Vagina (tissue), 2 donors: ENCODE results near the gene CLDN19. TPM values are rescaled to one million over a fixed set of nuclear protein-coding genes. Genes with fewer than 3 reads are reported as not detected.
"Not testable (repeated sequence)": the region's sequence is repeated elsewhere in the genome, so short reads cannot be mapped to it uniquely, and the experiment has no call there.

Source experiments
- DNase-seq, 2 donors: peaks; one replicate each; pipeline ENCODE4 v3.0.0-alpha.2; 2017; ENCODE audit errors: extremely low spot score in 2 of 2
- H3K27ac ChIP-seq: fragments of 200-600 bp; sonication (generic); one replicate; pipeline ENCODE4 v1.5.1; 2019
- H3K27me3 ChIP-seq: fragments of 200-600 bp; sonication (generic); one replicate; pipeline ENCODE4 v1.5.1; 2019
- H3K36me3 ChIP-seq, 2 donors: fragments of 200-600 bp; sonication (generic); one replicate each; pipeline ENCODE4 v1.5.1; 2017 to 2019
- H3K4me1 ChIP-seq: fragments of 200-600 bp; sonication (generic); one replicate; pipeline ENCODE4 v1.5.1; 2019
- H3K4me3 ChIP-seq, 2 donors: fragments of 200-600 bp; sonication (generic); 1 replicate in 1 of 2; 2 replicates in 1 of 2; pipeline ENCODE4 v1.5.1; 2016 to 2019
- H3K9me3 ChIP-seq: fragments of 200-600 bp; sonication (generic); one replicate; pipeline ENCODE4 v1.5.1; 2019
- POLR2A ChIP-seq, 2 donors: fragments of 450-650 bp; IDR thresholded peaks; one replicate each; pipeline ENCODE4 v1.6.1; 2017; ENCODE audit warnings: antibody characterized with exemption in 2 of 2, mild to moderate bottlenecking in 2 of 2, moderate library complexity in 2 of 2
- POLR2AphosphoS5 ChIP-seq, 2 donors: sonication (generic); formaldehyde crosslinking; IDR thresholded peaks; one replicate each; pipeline ENCODE4 v1.9.0; 2017; ENCODE audit warnings: antibody characterized with exemption in 2 of 2, mild to moderate bottlenecking in 2 of 2, low read depth in 1 of 2; ENCODE audit not compliant: insufficient read depth in 1 of 2
- intact Hi-C: fragments of 100-400 bp; cut with DNase I; formaldehyde crosslinking; loops from one replicate; pipeline ENCODE4 v1.15.1; 2023
- total RNA-seq: library from RNA; depleted of rRNA; stranded (reverse); fragments of >200 nt; gene quantifications from one replicate; pipeline ENCODE4 v1.2.3, GENCODE V29; 2016
- TF ChIP-seq, protein P1 (sequence below), 3 experiments: fragments of 450-650 bp in 2 of 3; fragments of 200-600 bp in 1 of 3; sonication (generic) in 1 of 3; IDR thresholded peaks; one replicate each; pipeline ENCODE4 v1.5.1; 2017 to 2019; ENCODE audit warnings: antibody characterized with exemption in 3 of 3, mild to moderate bottlenecking in 2 of 3, moderate library complexity in 2 of 3

CLDN19 gene
- total RNA-seq, 1 donor from 2014 or later, result not detected

DNA sequence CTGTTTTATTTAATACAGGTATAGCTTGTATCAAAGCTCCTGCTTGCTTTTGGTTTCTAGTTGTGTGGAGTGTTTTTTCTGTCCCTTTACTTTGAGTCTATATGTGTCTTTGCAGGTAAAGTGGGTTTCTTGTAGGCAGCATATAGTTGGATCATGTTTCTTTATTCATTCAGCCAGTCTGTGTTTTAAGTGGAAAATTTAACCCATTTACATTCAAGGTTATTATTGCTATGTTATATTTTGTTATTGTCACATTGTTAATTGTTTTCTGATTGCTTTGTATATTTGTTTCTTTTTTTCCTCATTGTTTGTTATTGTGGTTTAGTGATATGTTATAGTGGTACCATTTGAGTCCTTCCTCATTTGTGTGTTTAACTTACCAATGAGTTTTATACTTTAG is 26.7 kb downstream of the CLDN19 start:
- no peak for DNase-seq
- no peak overlapping the region for H3K4me3 ChIP-seq
- H3K27ac ChIP-seq, result no peak overlapping the region
- intact Hi-C loops, result no loop called here
- H3K27me3 ChIP-seq, result no peaks in the 10 kb centered on the region
- TF ChIP-seq POLR2A (IDR thresholded peaks at IDR 0.05) (no peak), POLR2AphosphoS5 (IDR thresholded peaks at IDR 0.05; ENCODE audit: insufficient read depth in 1 of 2, low read depth in 1 of 2) (no peak)
- TF ChIP-seq, protein P1, sequence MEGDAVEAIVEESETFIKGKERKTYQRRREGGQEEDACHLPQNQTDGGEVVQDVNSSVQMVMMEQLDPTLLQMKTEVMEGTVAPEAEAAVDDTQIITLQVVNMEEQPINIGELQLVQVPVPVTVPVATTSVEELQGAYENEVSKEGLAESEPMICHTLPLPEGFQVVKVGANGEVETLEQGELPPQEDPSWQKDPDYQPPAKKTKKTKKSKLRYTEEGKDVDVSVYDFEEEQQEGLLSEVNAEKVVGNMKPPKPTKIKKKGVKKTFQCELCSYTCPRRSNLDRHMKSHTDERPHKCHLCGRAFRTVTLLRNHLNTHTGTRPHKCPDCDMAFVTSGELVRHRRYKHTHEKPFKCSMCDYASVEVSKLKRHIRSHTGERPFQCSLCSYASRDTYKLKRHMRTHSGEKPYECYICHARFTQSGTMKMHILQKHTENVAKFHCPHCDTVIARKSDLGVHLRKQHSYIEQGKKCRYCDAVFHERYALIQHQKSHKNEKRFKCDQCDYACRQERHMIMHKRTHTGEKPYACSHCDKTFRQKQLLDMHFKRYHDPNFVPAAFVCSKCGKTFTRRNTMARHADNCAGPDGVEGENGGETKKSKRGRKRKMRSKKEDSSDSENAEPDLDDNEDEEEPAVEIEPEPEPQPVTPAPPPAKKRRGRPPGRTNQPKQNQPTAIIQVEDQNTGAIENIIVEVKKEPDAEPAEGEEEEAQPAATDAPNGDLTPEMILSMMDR (IDR thresholded peaks at IDR 0.05), result no peak
- H3K4me1 ChIP-seq, result no peaks in the 10 kb centered on the region
- peaks cover 0 to 34% of the 10 kb centered on the region in 2 donors for H3K36me3 ChIP-seq
- H3K9me3 ChIP-seq, result peaks cover 7% of the 10 kb centered on the region

DNA sequence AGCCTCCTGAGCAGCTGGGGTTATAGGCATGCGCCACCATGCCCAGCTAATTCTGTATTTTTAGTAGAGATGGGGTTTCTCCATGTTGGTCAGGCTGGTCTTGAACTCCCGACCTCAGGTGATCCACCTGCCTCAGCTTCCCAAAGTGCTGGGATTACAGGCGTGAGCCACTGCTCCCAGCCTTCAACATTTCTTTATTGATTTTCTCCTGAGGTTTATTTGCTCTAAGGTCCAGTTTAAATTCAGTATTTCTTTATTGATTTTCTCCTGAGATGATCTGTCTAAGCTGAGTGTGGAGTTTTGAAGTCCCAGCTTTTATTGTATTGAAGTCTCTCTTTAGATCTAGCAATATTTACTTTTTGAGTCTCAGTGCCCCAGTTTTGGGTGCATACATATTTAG is 27.2 kb downstream of the CLDN19 start:
- H3K27ac ChIP-seq, DNase-seq, H3K4me3 ChIP-seq, H3K4me1 ChIP-seq, H3K27me3 ChIP-seq, H3K9me3 ChIP-seq, intact Hi-C loops: not testable (repeated sequence)
- H3K36me3 ChIP-seq, result peaks cover 0 to 39% of the 10 kb centered on the region in 2 donors

DNA sequence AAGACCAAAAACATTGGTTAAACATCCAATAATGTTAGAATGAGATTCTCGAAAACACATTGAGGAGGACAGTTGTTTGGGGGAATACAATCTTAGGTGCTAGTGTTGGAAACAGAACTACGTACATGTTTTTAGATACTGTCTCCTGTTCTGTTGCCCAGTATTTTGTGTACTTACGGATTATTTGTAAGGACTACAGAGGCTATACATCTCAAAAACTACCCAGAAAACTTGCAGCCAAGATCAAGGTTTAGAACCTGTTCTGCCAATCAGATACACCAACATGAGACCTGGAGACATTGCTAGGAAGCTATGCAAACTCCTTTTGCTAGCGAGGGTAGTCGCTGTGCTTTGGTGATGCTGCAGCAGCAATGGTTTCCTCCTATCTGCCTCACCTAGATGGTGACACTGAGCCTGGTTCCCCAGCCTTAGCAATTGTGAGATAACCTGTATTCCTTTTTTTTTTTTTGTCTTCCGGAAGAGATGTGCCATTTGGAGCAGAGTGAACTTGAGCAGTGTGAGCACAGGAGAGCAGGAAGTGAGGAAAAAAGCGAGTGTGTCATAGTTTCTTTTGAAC is 36.1 kb downstream of the CLDN19 start:
- no peak for DNase-seq
- TF ChIP-seq POLR2A (IDR thresholded peaks at IDR 0.05) (no peak), POLR2AphosphoS5 (IDR thresholded peaks at IDR 0.05; ENCODE audit: insufficient read depth in 1 of 2, low read depth in 1 of 2) (no peak)
- TF ChIP-seq, protein P1 (IDR thresholded peaks at IDR 0.05), result no peak
- Histone ChIP-seq H3K4me1 (no peaks in the 10 kb centered on the region), H3K9me3 (no peaks in the 10 kb centered on the region), H3K27me3 (no peaks in the 10 kb centered on the region), H3K36me3 (peaks cover 4 to 84% of the 10 kb centered on the region in 2 donors), H3K27ac (no peak overlapping the region), H3K4me3 (no peak overlapping the region)
- intact Hi-C loops, result no loop called here

DNA sequence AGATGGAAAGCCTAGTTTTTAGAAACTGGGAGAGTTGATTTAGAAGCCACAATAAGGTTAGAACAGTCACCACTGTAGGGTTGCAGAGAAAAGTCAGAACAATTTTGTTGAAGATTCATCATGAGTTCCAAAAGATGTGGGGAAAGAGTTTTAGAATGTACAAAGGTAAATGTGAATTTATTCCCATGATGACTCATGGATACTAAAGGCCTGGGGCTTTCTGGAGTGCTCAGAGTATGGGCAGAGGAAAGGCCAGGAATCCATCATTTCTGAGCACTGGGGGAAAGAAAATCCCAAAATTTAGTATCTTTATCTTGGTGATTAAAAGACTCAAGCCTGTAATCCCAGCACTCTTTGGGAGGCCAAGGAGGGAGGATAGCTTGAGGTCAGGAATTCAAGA is 40.0 kb downstream of the CLDN19 start:
- Histone ChIP-seq H3K36me3 (peaks cover 4 to 85% of the 10 kb centered on the region in 2 donors), H3K9me3 (no peaks in the 10 kb centered on the region), H3K27ac (no peak overlapping the region), H3K4me1 (no peaks in the 10 kb centered on the region), H3K4me3 (no peak overlapping the region), H3K27me3 (no peaks in the 10 kb centered on the region)
- no peak for DNase-seq
- no peak for TF ChIP-seq POLR2AphosphoS5 (IDR thresholded peaks at IDR 0.05; ENCODE audit: insufficient read depth in 1 of 2, low read depth in 1 of 2)
- no peak for TF ChIP-seq POLR2A (IDR thresholded peaks at IDR 0.05)
- TF ChIP-seq, protein P1 (IDR thresholded peaks at IDR 0.05), result no peak
- intact Hi-C loops, result no loop called here

DNA sequence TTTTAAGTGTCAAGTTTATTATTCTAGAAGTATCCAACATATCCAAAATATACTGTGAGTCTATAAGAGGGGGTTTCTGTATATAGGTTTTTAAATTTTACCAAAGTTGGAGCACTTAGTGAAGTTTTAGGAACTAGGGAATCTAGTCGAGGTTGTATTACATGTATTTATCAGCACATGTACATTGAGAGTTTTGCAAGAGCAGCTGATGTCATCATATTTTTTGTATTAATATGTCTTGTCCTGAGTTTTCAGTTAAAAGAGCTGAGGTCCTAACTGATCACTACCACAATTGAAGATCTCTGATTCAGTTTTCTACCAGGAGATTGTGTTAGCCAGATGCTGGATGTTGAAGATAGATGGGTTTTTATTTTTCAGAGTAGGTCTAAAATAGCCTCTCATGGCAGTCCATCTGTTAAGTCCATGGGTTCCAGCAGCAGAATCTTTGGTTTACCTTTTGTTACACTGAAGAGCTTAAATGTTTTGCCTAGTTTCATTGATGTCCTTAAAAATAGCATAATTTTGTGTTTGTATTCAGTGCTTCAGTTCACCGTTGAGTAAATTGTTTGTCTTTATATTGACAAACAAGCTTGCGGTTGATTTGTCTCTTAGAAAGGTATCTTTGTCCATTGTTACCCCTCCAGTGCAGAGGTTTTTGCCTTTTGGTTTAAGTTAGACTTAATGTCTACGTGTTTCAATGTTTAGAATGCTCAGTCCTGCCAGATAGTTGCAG is 41.8 kb downstream of the CLDN19 start:
- intact Hi-C loops, result no loop called here
- H3K27me3 ChIP-seq, result no peaks in the 10 kb centered on the region
- peaks cover 0 to 73% of the 10 kb centered on the region in 2 donors for H3K36me3 ChIP-seq
- no peak for DNase-seq
- TF ChIP-seq POLR2AphosphoS5 (IDR thresholded peaks at IDR 0.05; ENCODE audit: insufficient read depth in 1 of 2, low read depth in 1 of 2) (no peak), POLR2A (IDR thresholded peaks at IDR 0.05) (no peak)
- TF ChIP-seq, protein P1 (IDR thresholded peaks at IDR 0.05), result no peak
- no peak overlapping the region for H3K4me3 ChIP-seq
- H3K4me1 ChIP-seq, result peaks cover 9% of the 10 kb centered on the region
- no peak overlapping the region for H3K27ac ChIP-seq
- no peaks in the 10 kb centered on the region for H3K9me3 ChIP-seq
